Measurements from ENCODE around the gene TARS2. TPM values are rescaled to one million over a fixed set of nuclear protein-coding genes. Genes with fewer than 3 reads are reported as not detected.
A peak's percentile ranks its signal among the peaks of the same experiment; 100 is the strongest.

TARS2 gene
- total and polyA plus RNA-seq, 2 of the 13 experiments (the other 11 are each of a cell fraction or from before 2014, with no cell fraction given), result 21.3 to 22.8 TPM

GRCh38 chr1:150486966-150487762 lies at the start of gene TARS2 (continued):
- TF ChIP-seq, protein P1, sequence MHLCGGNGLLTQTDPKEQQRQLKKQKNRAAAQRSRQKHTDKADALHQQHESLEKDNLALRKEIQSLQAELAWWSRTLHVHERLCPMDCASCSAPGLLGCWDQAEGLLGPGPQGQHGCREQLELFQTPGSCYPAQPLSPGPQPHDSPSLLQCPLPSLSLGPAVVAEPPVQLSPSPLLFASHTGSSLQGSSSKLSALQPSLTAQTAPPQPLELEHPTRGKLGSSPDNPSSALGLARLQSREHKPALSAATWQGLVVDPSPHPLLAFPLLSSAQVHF (CRISPR knock-in tag; IDR thresholded peaks at IDR 0.05), result 0 out of 2 replicates have a peak, but pooled peaks have one; percentile 22
- no peak for TF ChIP-seq ZNF841 (CRISPR knock-in tag; IDR thresholded peaks at IDR 0.05; ENCODE audit: borderline replicate concordance)
- TF ChIP-seq ZNF44 (CRISPR knock-in tag; IDR thresholded peaks at IDR 0.05), result peak; percentile 76; the same call in 1 of the 2 replicates
- TF ChIP-seq HMGA1 (CRISPR knock-in tag; conservative IDR thresholded peaks at IDR 0.05), result no peak
- no peak for TF ChIP-seq NFE2 (CRISPR knock-in tag; IDR thresholded peaks at IDR 0.05)
- peak; percentile 73 for TF ChIP-seq GATAD2A (CRISPR knock-in tag; IDR thresholded peaks at IDR 0.05)
- no peak for TF ChIP-seq ZNF225 (CRISPR knock-in tag; IDR thresholded peaks at IDR 0.05)
- no peak; the same call in 1 of the 2 replicates for TF ChIP-seq ZNF430 (CRISPR knock-in tag; IDR thresholded peaks at IDR 0.05)
- no peak for TF ChIP-seq PAX8 (CRISPR knock-in tag; IDR thresholded peaks at IDR 0.05; ENCODE audit: borderline replicate concordance)
- no peak for TF ChIP-seq ZNF121 (CRISPR knock-in tag; IDR thresholded peaks at IDR 0.05)
- TF ChIP-seq, protein P2, sequence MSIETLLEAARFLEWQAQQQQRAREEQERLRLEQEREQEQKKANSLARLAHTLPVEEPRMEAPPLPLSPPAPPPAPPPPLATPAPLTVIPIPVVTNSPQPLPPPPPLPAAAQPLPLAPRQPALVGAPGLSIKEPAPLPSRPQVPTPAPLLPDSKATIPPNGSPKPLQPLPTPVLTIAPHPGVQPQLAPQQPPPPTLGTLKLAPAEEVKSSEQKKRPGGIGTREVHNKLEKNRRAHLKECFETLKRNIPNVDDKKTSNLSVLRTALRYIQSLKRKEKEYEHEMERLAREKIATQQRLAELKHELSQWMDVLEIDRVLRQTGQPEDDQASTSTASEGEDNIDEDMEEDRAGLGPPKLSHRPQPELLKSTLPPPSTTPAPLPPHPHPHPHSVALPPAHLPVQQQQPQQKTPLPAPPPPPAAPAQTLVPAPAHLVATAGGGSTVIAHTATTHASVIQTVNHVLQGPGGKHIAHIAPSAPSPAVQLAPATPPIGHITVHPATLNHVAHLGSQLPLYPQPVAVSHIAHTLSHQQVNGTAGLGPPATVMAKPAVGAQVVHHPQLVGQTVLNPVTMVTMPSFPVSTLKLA (IDR thresholded peaks at IDR 0.05), result no peak
- TF ChIP-seq, protein P3, sequence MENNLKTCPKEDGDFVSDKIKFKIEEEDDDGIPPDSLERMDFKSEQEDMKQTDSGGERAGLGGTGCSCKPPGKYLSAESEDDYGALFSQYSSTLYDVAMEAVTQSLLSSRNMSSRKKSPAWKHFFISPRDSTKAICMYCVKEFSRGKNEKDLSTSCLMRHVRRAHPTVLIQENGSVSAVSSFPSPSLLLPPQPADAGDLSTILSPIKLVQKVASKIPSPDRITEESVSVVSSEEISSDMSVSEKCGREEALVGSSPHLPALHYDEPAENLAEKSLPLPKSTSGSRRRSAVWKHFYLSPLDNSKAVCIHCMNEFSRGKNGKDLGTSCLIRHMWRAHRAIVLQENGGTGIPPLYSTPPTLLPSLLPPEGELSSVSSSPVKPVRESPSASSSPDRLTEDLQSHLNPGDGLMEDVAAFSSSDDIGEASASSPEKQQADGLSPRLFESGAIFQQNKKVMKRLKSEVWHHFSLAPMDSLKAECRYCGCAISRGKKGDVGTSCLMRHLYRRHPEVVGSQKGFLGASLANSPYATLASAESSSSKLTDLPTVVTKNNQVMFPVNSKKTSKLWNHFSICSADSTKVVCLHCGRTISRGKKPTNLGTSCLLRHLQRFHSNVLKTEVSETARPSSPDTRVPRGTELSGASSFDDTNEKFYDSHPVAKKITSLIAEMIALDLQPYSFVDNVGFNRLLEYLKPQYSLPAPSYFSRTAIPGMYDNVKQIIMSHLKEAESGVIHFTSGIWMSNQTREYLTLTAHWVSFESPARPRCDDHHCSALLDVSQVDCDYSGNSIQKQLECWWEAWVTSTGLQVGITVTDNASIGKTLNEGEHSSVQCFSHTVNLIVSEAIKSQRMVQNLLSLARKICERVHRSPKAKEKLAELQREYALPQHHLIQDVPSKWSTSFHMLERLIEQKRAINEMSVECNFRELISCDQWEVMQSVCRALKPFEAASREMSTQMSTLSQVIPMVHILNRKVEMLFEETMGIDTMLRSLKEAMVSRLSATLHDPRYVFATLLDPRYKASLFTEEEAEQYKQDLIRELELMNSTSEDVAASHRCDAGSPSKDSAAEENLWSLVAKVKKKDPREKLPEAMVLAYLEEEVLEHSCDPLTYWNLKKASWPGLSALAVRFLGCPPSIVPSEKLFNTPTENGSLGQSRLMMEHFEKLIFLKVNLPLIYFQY (CRISPR knock-in tag; IDR thresholded peaks at IDR 0.05; ENCODE audit: borderline replicate concordance), result peak; percentile 51; the same call in 1 of the 2 replicates
- TF ChIP-seq ZNF329 (CRISPR knock-in tag; IDR thresholded peaks at IDR 0.05; ENCODE audit: low read depth), result no peak
- no peak for TF ChIP-seq XBP1 (CRISPR knock-in tag; IDR thresholded peaks at IDR 0.05)
- TF ChIP-seq MEF2D (CRISPR knock-in tag; IDR thresholded peaks at IDR 0.05), result peak; percentile 80
- TF ChIP-seq NAIF1 (CRISPR knock-in tag; IDR thresholded peaks at IDR 0.05; ENCODE audit: borderline replicate concordance), result 0 out of 2 replicates have a peak, but pooled peaks have one; percentile 55
- TF ChIP-seq ATF7 (IDR thresholded peaks at IDR 0.05), result no peak
- no peak for TF ChIP-seq ATF7 (CRISPR knock-in tag; IDR thresholded peaks at IDR 0.05)
- TF ChIP-seq ZNF580 (CRISPR knock-in tag; IDR thresholded peaks at IDR 0.05; ENCODE audit: borderline replicate concordance, low read depth), result peak; percentile 94; the same call in 1 of the 2 replicates
- TF ChIP-seq, protein P4, sequence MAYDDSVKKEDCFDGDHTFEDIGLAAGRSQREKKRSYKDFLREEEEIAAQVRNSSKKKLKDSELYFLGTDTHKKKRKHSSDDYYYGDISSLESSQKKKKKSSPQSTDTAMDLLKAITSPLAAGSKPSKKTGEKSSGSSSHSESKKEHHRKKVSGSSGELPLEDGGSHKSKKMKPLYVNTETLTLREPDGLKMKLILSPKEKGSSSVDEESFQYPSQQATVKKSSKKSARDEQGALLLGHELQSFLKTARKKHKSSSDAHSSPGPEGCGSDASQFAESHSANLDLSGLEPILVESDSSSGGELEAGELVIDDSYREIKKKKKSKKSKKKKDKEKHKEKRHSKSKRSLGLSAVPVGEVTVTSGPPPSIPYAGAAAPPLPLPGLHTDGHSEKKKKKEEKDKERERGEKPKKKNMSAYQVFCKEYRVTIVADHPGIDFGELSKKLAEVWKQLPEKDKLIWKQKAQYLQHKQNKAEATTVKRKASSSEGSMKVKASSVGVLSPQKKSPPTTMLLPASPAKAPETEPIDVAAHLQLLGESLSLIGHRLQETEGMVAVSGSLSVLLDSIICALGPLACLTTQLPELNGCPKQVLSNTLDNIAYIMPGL (CRISPR knock-in tag; IDR thresholded peaks at IDR 0.05; ENCODE audit: borderline replicate concordance in 1 of 2, low read depth in 1 of 2), result peak; percentile 87 to 94
- peak; percentile 70 for TF ChIP-seq ZNF781 (CRISPR knock-in tag; IDR thresholded peaks at IDR 0.05; ENCODE audit: borderline replicate concordance, not compliant biosample characterization)
